K562 (cell line): Measurements from ENCODE around the gene PGM2. TPM values are rescaled to one million over a fixed set of nuclear protein-coding genes. Genes with fewer than 3 reads are reported as not detected.

ENCODE experiments used
- AFF4 ChIP-seq: sonication (generic); formaldehyde crosslinking; IDR thresholded peaks from 2 replicates; pipeline ENCODE4 v1.8.0; 2023; ENCODE audit warnings: mild to moderate bottlenecking, missing genetic modification reagents
- CBX1 ChIP-seq: sonication (generic); IDR thresholded peaks from 2 replicates; pipeline ENCODE4 v1.6.1; 2016; ENCODE audit warnings: antibody characterized with exemption, low read depth, mild to moderate bottlenecking
- CREB3L1 ChIP-seq: fragments of 450-650 bp; IDR thresholded peaks from 2 replicates; pipeline ENCODE4 v1.6.1; 2014; ENCODE audit warnings: low read depth, mild to moderate bottlenecking, moderate library complexity, borderline replicate concordance
- FIP1L1 ChIP-seq: fragments of 200-400 bp; formaldehyde crosslinking; IDR thresholded peaks from 2 replicates; pipeline ENCODE4 v1.6.1; 2018; ENCODE audit warnings: mild to moderate bottlenecking, low read depth, low read length; ENCODE audit not compliant: poor library complexity, severe bottlenecking
- HDAC2 ChIP-seq: fragments of 450-650 bp; IDR thresholded peaks from 2 replicates; pipeline ENCODE4 v1.6.1; 2016; ENCODE audit warnings: mild to moderate bottlenecking
- HMGXB4 ChIP-seq: sonication (generic); formaldehyde crosslinking; IDR thresholded peaks from 2 replicates; pipeline ENCODE4 v1.8.1; 2023; ENCODE audit warnings: mild to moderate bottlenecking, missing genetic modification reagents
- MTF1 ChIP-seq: fragments of 250-450 bp; sonication (Bioruptor Pico); IDR thresholded peaks from 2 replicates; pipeline ENCODE4 v1.9.0; 2021; ENCODE audit warnings: moderate library complexity, mild to moderate bottlenecking, inconsistent platforms, borderline replicate concordance
- RAD51 ChIP-seq: fragments of 450-650 bp; IDR thresholded peaks from 2 replicates; pipeline ENCODE4 v1.7.1; 2016; ENCODE audit warnings: low read depth, mild to moderate bottlenecking, borderline replicate concordance
- RNF2 ChIP-seq: sonication (generic); IDR thresholded peaks from 2 replicates; pipeline ENCODE4 v1.6.1; 2016
- SMAD1 ChIP-seq: fragments of 150-350 bp; IDR thresholded peaks from 2 replicates; pipeline ENCODE4 v1.6.1; 2014; ENCODE audit warnings: low read length, low read depth; ENCODE audit not compliant: partially characterized antibody
- ZBTB12 ChIP-seq: fragments of 250-450 bp; sonication (Bioruptor Pico); IDR thresholded peaks from 2 replicates; pipeline ENCODE4 v1.4.0; 2020
- ZBTB7A ChIP-seq: IDR thresholded peaks from 2 replicates; pipeline ENCODE4 v1.6.1; 2011; ENCODE audit warnings: low read depth, mild to moderate bottlenecking, low read length, moderate library complexity, borderline replicate concordance; ENCODE audit not compliant: control insufficient read depth
- ZFX ChIP-seq: sonication (generic); formaldehyde crosslinking; IDR thresholded peaks from 2 replicates; pipeline ENCODE4 v1.8.0; 2022; ENCODE audit warnings: mild to moderate bottlenecking, missing genetic modification reagents, moderate library complexity
- ZNF175 ChIP-seq: fragments of 200-800 bp; sonication (Bioruptor generic); IDR thresholded peaks from 2 replicates; pipeline ENCODE4 v1.6.1; 2016; ENCODE audit warnings: low read depth, mild to moderate bottlenecking, missing genetic modification characterization, missing compliant biosample characterization
- ZNF197 ChIP-seq: fragments of 200-800 bp; sonication (Bioruptor generic); IDR thresholded peaks from 2 replicates; pipeline ENCODE4 v1.6.1; 2016; ENCODE audit warnings: low read depth, missing genetic modification characterization, missing compliant biosample characterization
- polyA plus RNA-seq, 8 experiments: library from polyadenylated mRNA; depleted of rRNA in 4 of 8; stranded (reverse) in 5 of 8; unstranded in 3 of 8; fragments of >200 nt; fragmentation: Nextera tagmentation in 2 of 8; fragmentation: Illumina TruSeq in 1 of 8; extraction: Ambion mirVana in 2 of 8; extraction: Trizol in 1 of 8; gene quantifications; 2 replicates each; pipeline versions ENCODE4 v1.2.1 to v1.2.3, GENCODE V29; 2011 to 2014; ENCODE audit warnings: inconsistent platforms in 1 of 8, missing spikeins in 1 of 8
- total RNA-seq, 7 experiments: library from RNA; depleted of rRNA in 6 of 7; stranded (reverse); fragments of >200 nt in 6 of 7; fragmentation: Illumina TruSeq in 2 of 7; extraction: Trizol in 2 of 7; gene quantifications; 2 replicates each; pipeline versions ENCODE4 v1.2.1 to v1.2.3, GENCODE V29; 2011 to 2021; ENCODE audit warnings: low replicate concordance in 1 of 7

Gene PGM2
- total and polyA plus RNA-seq, 9 of the 15 experiments (the other 6 are each of a cell fraction or from before 2014, with no cell fraction given): 15.2 to 77.3 (median 51.4) TPM

- TF ChIP-seq FIP1L1 (peak; percentile 27), ZNF197 (CRISPR knock-in tag) (0 out of 2 replicates have a peak, but pooled peaks have one; percentile 61), RAD51 (no peak), ZNF175 (CRISPR knock-in tag) (no peak), AFF4 (peak; percentile 24; the same call in 1 of the 2 replicates), SMAD1 (peak; percentile 23), CREB3L1 (peak; percentile 45; the same call in 1 of the 2 replicates), RNF2 (peak; percentile 23; the same call in 1 of the 2 replicates), HMGXB4 (CRISPR knock-in tag) (0 out of 2 replicates have a peak, but pooled peaks have one; percentile 60), ZBTB7A (0 out of 2 replicates have a peak, but pooled peaks have one; percentile 22), ZFX (CRISPR knock-in tag) (peak; percentile 85), HDAC2 (0 out of 2 replicates have a peak, but pooled peaks have one; percentile 36), MTF1 (no peak), ZBTB12 (CRISPR knock-in tag) (peak; percentile 50; the same call in 1 of the 2 replicates), CBX1 (peak; percentile 86)
These were observed at the start of gene PGM2 (continued) for GRCh38 chr4:37826295-37827029.
